GM12872 (cell line): ENCODE results near the gene WNT9B.

Source experiments
- TF ChIP-seq, protein P1 (sequence below): IDR thresholded peaks from 3 replicates; pipeline ENCODE4 v1.5.1; 2011; ENCODE audit warnings: low read depth, mild to moderate bottlenecking, low read length, moderate library complexity; ENCODE audit not compliant: insufficient read depth

WNT9B gene

DNA sequence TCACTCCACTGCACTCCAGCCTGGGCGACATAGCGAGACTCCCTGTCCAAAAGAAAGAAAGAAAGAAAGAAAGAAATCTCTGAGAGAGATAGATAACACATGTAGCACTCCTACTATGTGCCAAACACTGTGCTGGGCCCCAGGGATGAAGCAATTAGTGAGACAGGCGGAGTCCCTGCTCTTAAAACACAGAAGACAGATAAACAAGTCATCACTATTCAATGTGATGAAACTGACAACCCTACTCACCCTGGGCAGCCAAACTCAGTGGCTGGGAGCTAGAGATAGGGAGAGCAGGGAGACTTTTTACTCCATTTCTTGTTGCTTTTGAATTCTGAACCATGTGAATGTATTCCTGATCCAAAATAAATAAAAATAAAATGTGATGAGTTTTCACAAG lies 36.3 kb downstream of the WNT9B start:
- TF ChIP-seq, protein P1, sequence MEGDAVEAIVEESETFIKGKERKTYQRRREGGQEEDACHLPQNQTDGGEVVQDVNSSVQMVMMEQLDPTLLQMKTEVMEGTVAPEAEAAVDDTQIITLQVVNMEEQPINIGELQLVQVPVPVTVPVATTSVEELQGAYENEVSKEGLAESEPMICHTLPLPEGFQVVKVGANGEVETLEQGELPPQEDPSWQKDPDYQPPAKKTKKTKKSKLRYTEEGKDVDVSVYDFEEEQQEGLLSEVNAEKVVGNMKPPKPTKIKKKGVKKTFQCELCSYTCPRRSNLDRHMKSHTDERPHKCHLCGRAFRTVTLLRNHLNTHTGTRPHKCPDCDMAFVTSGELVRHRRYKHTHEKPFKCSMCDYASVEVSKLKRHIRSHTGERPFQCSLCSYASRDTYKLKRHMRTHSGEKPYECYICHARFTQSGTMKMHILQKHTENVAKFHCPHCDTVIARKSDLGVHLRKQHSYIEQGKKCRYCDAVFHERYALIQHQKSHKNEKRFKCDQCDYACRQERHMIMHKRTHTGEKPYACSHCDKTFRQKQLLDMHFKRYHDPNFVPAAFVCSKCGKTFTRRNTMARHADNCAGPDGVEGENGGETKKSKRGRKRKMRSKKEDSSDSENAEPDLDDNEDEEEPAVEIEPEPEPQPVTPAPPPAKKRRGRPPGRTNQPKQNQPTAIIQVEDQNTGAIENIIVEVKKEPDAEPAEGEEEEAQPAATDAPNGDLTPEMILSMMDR: no peak

DNA sequence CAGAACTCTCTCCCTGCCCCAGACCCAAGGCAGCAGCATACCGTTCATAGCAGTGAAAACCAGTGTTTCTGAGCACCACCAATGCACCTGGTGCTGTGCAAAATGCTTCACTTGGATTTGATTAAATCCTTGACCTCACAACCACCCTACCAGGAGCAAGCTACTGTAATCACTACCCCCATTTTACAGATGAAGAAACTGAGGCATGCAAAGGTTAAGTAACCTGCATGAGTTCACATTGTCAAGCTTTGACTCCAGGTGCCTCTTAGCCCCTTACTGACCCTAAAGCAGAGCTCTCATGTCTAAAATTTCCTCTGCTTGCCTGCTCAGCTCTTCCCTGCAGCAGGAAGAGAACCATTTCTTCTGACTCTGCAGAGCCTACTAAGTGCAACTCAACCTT lies 37.3 kb downstream of the WNT9B start:
- TF ChIP-seq, protein P1: no peak

DNA sequence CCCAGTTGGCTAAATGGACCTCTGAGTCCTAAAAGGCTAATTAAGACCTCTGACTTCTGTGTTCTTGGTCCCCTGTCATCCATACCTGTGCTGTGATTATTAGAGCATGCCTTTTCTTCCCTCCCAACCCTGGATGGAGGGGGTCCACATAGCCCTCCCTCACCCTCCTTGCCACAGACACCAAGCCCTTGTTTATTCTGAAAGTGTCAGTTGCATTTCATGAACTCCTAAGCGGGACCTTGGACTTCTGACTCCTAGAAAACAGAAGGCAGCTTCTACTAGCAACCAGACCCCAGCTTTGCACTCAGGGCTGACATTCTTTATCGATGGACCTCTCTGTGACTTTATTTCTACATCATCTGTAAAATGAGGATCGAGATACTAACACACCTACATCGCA lies 38.1 kb downstream of the WNT9B start:
- TF ChIP-seq, protein P1: no peak

DNA sequence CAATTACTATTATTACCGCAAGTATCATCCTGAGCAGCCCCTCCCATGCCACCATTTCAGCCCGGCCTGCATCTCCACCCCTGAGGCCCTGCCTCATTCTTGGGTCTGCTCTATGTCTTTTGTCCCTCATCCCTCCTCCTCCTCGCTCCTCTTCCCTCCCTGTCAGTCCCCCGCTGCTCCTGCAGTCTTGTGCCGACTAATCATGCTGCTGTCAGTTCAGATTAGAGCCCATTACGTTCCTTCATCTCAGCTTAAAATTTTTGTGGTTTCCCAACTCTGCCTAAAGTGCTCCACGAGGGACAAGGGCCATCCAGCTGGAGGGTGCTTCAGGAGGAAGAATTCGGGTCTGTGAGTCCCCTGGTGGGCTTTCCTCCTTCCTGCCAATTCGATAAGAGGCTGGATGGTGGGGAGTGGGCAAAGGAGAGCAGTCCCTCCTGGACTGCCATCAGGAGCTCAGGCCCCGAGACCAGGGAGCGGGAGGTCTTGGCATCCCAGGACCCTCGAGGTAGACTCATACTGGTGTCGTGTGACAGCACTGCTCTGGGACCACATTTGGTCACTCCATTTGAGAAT lies 38.7 kb downstream of the WNT9B start:
- TF ChIP-seq, protein P1: no peak

DNA sequence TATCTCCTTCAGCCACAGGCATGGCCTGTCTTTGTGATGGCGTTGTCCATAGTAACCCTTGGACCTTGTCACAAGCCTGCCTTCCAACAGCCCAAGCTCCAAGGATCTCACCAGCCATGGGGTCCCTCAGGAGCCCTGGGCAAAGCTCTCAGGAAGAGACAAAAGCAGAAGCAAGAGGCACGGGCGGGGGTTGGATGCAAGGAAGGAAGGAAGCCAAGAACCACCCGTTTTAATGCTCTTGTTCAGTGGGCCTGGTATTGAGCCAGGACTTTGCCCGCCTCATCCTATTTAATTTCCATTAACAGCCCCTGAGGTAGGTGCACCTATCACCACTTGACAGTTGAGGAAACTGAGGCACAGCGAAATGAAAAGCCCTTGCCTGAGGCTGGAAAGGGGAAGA lies 39.3 kb downstream of the WNT9B start:
- TF ChIP-seq, protein P1: no peak

DNA sequence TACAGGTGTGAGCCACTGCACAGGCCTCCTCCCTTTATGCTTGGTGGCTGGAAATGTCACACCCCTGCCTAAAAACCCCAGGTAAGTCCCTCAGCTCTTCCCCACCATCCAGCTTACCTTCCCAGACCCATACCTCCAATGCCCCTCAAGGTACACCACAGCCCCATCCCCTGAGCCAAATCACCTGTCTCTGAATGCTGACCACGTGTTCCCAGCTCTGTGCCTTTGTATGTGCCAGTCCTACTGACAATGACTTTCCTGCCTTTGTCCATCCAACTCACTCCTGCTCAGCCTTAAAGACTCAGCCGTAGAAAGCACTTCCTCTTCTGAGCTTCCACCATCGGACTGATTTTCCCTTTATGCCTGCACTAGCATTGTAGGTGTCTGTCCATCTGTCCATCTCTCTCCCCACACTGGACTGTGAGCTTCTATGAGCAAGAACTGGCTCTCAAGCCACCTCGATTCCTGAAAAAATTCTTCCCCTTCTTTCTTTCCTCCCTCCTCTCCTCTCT lies 40.9 kb downstream of the WNT9B start:
- TF ChIP-seq, protein P1: no peak

DNA sequence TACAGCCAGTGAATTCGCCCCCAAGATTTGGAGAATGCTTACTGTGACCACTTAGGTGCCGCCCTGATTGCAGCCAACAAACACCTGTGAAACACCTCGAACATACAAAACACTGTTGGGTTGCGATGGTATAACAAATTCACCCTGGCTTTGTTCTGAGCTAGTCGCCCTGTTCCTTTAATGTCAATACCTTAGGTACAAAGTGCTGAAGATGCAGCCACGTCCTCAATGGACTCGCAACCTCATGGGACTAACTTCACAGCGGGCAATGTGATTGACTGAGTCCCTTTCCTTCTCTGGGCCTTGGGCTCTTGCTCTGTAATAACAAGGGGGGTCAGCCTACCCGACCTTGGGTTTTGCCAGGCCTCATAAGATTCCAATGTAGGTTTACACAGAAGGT lies 42.6 kb downstream of the WNT9B start:
- TF ChIP-seq, protein P1: no peak
